ENCODE data around the gene STK24.
"Not testable (repeated sequence)": the region's sequence is repeated elsewhere in the genome, so short reads cannot be mapped to it uniquely, and the experiment has no call there.

The STK24 gene

DNA sequence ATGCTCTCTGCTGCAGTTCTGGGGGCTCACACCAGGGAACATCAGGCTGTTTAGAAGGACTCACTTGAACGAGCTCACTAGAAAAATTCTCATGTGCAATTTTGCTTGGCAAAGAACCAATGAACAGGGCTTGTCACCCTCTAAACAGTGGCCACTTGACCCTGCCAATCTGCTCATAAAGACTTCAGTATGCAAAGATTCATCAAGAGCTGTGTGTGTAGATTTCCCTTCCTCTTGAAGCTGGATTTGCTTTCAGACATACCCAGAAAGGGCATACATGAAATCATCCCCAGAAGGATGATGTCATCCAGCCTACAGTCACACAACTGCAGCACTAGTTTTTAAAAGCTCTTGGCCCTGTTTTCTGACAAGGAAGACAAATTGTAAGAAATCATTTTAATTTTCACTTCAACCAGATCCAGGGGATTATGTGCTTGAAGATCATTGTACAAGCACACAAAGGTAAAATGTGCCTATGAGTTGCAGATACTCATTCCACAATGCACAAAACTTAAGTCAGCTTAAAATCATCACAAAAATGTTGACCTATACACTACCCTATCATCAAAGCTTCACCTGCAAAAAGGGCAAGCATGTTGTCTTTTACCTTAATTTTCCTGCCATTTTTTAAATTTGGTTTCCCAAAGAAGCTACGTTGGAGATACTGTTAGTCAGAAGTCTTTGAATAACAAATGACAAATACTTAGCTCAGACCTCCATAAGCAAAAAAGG, 5.2 kb upstream of the STK24 start:
- DNase-seq, result peak; percentile 62

DNA sequence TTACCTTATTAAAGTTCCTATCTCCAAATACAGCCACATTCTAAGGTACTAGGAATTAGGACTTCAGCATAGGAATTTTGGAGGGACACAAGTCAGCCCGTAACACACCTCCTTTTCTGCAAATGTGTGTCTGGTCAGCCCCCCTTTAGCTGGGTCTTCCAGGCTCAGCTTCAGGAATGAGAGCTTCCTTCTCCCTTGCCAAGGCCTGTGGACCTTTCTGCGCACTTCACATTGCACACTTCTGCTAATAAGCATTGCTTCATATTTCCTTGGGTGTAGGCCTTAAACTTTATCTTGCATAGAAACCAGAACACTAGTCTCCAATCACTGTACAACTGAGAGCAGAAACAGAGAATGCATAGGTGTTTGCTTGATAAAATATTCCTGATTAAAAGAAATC, 4.5 kb upstream of the STK24 start:
- DNase-seq, result no peak

DNA sequence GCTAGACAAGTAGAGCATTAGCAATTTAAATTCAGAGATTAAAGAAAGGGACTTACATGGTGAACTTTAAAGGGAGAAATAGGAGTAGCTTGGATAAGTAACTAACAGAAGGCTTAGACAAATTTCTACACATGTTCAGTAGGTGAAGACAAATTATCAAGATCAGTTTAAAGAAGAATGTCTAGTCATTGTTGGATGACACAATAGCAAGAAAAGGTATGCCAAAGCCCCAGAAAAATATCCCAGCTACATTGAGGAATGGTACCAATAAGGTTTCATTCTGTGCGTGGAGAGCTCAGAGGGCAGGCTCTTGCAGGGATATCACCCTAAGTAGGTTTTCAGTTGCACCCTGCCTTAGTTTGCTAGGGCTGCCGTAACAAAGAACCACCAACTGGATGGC, 3.5 kb upstream of the STK24 start:
- DNase-seq, result no peak

DNA sequence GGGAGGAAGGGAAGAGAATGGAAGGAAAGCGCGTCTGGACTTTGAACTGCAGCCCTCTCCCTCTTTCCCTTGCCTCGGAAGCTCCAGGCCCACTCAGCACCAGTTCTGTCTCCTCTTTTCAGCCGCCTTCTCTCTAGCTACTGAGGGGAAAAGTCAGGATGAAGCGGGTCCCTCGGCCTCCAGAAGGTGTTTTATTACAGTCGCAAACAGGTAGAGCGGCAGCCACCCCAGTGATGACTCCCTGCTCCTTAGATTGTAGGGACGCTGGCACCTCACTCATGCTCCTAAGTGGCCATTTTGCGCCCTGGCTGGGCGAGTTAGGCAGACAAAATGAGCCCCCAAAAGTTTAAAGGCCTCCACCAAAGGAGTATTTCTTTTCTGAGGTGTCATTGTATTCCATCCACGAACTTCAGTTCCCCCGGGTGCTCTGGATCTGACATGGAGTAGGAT, 954 bp upstream of the STK24 start:
- no peak for DNase-seq

DNA sequence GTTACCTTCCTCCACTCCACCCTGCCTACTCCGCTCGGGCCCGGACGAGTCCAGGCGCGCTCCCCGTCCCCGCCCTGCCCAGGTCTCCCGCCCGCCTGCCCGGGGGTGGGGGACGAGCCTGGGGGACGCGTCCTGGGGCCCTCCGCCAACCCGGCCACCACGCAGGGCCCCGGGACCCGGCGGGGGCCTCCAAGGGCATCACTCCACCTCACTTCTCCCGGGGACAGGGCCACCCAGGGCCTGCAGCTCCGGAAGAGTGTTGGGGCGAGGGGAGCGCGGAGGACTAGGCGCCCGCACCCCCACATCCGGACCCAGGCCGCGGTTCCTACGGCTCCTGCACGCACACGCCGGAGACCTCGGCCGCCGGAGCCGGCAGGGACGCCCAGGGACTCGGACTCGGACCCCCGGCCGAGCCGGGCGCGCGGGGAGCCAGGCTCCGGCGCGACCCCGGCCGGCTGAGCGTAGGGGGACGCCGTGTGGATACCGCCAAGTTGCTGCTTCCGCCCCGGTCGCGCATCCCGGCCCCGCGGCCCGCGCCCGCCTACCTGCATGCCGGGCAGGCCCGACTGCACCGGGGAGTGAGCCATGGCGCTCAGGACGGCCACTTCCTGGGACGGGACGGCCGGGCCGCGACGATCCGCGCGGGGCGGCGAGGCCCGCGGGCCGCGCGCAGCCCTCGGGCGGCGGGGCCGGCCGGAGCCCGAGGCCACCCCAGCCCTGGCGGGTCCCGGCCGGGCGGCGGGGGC, 534 bp downstream of the STK24 start:
- DNase-seq, result peak; percentile 23

DNA sequence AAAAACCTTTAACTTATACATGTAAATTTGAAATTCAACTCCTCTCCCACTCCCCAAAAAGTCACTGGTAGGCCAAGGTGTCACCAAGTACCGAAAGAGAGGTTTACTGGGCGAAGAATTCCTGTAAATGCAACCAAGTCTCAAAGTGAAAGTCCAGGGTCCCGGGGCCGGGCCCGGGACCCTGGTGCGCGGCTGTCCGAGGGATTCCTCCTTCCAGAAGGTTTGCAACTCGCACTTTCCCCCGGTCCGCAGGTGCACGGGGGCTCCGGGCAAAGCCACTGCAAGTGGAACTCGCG, 1.1 kb downstream of the STK24 start:
- DNase-seq, result no peak

DNA sequence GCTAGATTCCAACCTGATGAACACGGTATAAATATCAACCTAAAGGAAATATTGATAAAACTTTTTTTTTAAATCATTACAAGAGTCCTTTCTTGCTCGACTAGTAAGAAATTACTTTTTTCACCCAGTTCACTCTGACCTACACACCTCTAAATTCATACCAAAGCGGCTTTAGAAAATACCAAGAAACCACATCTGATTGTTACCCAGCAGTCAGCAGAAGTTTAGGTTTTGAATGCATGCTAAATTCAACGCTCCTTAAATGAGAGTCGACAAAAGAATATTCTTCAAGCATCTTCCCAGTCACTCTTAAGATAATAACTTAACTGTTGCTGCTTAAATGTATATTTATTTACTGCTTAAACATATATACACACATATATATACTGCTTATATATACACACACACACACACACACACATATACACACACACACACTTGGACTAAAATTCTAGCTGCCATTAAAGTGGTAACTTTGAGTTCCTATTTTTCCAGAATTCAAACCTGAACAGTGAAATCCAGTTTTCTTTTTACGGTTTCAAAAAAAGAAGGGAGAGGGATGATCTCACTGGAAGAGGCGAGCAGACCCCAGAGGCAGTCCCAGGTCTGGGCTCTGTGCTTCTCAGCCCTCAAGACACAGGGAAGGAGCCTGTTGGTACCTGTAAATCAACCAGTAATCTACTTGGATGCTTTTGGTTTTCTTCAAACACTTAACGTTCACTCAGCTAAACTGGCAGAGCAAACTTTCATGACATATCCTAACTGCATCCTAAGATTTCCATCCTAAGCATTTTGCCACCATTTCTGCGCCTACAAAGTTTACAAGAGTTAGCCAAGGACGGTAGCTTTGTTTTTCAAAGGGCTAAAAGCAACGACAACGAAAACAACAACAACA, 1.7 kb downstream of the STK24 start:
- no peak for DNase-seq

DNA sequence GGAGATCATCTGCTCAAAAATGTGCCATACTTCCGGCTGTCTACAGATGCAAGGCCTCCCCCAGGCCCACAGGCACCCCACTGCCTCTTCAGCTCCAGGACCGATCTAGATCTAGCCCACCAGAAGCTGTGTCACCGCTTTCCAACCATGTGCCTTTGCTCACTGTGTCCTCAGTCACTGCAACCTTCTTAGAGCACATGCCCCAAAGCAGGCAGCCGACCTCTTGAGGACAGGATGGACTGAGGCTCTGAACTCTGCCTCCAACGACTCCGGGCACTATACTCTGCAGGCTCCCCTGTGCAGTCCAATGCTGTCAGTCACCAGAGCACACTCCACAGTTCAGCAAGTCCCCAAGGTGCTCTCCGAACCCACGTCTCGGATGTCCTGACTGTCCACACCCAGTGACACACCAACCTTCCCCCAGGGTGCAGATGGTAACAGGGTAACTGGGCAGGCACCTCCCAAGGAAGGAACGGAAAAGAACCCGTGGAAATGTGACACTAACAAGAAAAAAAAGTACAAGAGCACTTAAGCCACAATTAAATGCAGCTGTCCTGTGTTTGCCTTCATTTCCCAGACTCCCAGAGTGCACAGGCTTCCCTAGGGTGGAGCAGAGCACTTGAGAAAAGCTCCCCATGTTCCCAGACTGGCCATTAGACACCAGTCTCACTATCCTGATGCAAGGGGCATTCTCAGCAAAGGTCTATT, 4.8 kb downstream of the STK24 start:
- DNase-seq, result peak; percentile 77

DNA sequence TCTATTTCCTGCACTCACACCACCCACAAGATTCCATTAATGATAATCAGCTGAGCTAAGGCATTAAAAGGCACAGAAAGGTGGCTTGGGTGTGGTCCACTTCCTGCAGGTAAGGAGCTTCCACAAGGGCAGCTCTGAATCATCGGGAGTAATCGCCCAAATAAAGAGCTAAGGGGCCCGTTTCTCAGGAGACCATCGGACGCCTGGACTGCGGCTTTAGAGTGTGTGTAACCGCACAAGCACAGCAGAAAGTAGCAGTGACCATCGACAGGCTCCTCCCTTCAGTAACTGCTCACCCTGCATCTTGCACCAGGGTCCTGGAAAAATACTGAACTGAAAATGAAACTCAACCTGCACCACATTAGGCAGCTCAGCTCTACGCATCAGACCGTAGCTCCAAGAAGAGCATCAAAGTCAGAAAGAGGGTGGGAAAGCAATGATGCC, 6.0 kb downstream of the STK24 start:
- DNase-seq, result no peak

DNA sequence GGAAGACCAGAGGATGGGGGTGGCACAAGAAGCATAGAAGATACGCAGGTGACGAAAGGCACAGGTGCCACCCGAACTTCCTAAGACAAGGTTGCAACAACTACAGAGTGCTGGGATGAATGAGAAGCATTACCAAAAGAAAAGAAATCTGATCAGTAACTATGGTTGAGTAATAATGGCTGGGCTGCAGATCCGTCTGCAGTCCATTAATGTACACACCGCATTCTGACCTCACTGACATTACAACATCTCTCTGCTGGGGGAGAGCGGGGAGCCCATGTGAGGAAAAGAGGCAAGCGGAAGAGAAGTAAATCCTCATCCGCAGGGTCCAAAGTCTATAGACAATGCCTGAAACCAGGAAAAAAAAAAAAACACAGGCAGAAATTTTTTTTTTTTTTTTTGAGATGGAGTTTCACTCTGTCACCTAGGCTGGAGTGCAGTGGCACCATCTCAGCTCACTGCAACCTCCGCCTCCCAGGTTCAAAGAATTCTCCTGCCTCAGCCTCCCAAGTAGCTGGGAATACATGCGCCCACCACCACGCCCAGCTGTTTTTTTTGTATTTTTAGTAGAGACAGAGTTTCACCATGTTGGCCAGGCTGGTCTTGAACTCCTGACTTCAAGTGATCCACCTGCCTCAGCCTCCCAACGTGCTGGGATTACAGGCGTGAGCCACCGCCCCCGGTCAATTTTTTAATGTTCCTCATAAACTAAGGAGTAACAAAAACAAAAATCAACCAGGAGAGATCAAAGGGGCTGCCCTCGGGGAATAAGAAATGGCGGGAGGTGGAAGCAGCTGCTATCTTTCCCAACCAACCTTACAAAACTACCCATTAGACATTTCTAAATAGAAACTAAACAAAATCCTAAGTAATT, 7.2 kb downstream of the STK24 start:
- not testable (repeated sequence) for DNase-seq

DNA sequence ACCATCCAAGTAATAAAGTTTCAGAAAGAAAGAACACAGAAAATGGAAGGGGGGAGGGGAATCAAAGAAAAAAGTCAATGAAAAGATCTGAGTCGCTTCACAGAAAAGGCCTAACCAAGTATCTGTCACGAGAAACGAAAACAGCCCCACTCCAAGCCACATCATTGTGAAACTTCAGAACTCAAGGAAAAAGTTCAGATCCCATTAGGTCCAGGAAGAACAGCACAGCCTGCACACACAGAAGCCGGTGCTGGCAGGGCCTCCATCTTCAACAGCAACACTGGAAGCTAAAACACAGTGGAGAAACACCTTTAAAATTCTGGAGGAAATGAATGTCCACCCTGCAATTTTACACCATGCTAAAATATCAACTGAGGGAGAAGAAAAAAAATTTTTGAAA, 8.0 kb downstream of the STK24 start:
- DNase-seq, result no peak

DNA sequence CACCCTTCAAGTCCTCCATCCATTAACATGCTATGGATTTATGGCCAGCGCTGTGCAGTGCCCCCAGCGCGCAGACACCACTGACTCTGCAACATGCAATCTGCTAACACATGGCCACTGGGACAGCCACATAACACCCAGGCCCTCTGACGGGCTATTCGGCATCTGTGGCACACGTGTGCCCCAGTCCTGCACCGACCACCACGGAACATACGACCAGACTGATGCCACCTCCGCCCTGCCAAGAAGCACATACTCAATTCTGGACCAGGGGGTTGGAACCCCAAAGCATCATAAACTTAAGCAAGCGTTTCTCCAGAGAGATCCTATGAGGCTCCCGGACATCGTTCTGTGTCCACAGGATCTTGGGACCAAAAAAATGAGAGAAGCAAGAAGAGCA, 9.8 kb downstream of the STK24 start:
- no peak for DNase-seq

DNA sequence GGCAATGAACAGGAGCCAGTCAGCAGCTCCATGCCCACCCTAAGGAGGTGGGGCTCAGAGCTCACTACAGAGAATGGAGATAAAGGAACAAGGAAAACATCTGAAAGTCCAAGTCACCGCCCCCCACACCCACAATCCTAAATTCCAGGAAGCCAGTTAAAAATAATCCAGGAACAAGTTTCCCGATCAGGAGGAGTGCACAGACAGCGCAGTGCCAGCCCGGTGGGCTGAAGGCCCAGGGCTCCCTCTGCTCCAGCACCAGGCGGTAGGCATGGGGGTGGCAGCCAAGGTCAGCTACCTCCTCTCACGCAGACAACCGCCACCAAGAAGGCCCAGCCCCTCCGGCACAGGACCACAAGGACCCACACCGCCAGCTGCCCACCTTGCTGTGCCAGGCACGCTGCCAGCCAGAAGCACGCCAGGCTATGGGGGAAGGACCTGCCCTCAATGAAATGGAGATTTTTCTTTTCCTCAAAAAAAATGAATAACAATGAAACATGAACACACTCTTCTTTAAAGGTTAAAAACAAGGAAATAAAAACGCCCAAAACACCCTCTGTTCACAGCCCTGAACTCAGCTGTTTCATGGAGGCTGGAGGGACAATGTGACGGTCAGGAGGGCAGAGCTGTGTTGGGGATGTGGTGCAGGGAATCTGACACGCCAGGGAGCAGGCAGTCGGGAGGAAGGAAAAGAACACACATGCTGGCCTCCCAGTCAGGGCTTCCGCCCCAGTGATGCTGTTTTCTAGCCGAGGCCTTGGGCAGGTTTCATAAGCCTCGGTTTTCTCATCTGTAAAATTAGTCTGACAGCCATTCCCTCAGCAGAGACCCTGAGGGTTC, 11.0 kb downstream of the STK24 start:
- DNase-seq, result no peak

DNA sequence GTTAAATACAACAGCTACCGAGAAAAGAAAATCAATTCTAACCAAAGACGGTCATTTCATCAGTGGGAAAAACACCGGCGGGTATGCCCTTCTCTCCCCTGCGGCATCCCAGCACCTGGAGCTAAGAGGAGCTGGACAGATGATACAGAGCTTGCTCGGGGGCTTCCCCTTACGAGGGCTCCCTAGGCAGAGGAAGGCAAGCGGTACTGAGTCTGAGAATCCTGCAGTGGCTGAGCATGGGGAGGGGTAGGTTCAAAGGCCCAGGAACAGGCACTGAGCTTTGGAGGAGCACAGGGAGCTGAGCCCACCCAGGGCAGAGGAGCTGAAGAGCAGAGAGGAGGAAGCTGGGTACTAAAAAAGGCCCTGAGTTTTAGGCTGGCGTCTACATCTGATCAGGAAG, 12.7 kb downstream of the STK24 start:
- no peak for DNase-seq

DNA sequence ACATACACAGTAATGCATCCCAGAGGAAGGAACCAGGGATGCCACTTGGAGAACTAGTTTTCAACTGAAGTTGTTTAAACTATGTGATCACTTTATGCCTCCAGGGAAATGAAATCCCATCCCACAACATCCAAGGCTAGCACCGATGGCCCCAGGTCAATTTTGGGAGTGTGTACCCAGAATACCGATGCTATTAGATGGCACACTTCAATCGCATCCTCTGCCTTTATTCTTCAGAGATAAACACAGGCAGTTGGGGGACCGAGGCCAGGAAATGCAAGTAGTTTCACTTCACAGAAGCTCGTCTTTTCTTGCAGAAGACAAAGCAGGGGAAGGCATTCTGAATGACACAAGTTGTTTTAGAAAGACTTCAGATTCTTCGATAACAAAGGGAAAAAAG, 13.8 kb downstream of the STK24 start:
- no peak for DNase-seq

DNA sequence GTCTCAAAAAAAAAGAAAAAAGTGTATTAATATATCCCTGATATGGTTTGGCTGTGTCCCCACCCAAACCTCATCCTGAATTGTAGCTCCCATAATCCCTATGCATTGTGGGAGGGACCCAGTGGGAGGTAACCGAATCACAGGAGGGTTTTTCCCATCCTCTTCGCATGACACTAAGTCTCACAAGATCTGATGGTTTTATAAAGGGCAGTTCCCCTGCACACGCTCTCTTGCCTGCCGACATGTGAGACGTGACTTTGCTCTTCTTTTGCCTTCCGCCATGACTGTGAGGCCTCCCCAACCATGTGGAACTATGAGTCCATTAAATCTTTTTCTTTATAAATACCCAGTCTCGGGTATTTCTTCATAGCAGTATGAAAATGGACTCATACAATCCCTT, 17.7 kb downstream of the STK24 start:
- no peak for DNase-seq

DNA sequence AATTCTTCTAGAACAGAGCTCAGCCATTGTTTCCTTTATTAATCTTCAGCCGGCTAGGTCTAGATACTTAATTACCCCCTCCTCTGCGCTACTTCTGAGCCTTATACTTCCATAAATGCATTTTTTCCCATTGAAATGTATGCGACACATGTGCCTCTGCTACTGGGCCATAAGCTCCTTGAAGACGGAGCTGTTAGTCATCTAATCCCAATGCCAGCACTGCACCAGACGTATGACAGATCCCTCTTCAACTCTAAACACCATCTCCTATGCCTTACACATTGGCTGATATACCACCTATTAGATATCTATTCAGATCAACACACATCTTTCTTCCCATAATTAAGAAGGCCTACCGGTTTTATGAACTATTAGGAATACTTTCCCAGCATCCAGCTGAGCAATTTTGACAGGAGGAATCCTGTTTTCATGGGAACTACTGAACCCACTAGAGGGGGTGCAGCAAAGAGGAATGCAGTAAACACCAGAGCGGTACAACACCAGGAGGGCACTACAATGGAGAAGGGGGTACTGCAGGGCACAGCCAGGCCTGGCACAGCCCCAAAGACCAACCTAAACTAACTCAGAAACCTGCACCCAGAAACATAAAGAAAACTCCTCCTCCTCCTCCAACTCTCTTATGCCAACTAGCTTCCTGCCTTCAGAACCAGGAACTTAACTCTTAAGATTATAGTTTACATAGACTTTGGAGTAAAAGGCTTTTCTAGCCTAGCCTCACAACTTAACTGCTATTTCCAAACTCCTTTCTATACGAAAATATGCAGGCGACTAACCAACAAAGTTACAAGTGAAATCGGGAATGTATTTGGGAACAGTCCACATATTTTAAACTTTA, 18.7 kb downstream of the STK24 start:
- DNase-seq, result no peak

DNA sequence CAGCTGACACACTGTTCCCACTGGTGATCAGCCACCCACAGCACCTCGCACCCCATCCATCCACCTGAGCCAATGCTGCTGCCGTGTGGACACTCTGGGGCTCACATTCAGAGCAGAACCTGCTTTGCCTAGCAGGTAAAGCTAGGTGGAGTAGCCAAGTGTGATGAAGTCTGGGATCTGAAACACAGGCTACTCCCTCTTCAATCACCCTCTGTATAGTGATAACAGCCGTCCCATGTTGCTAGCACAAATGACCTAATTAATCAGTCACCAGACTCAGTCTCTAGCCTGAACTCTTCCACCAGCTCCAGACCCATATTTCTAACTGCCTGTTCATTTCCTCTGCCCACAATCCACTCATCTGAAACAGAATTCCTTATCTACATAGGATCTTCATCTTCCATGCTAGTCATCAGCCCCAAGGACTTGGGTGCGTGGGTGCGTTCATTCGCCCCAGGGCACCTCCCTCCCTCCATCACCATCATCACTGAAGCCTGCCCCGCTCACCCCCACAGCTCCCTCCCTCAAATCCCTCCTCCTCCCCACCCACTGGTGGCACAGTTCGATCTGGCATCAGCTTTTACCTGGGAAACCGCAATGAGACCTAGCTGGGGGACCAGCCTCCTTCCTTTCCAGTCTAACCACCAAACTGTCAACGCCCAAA, 19.8 kb downstream of the STK24 start:
- no peak for DNase-seq

DNA sequence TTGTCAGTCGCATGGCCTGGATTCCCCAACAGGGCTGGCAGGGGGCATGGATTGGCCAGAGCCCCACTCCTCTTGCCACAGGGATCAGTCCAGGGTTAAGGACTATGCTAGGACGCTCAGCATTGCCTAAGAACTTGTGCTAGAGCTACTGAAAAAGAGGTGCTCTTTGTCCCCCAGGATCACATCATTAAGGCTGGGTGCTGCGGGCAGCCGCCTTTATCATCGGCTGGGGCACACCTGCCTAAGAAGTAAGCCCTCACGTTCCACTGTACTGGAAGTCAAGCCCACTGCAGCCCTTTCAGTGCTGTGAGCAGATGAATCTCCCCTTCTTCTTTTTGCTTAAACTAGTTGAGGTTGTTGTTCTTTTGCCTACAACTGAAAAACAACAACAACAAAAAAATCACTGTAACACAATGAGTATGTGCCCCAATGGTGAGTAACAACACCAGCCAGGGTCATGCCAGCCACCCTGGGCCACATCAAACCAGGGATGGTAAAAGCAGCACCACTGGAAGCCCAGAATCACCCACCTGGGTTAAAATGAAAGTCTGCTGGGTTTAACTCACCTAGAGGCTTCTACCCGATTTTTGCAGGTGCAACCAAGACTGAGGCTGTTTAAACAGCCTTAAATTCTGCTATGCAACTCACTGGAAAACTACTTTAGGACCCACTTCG, 20.6 kb downstream of the STK24 start:
- DNase-seq, result no peak
